Non-pigmented ciliary epithelial cell (primary cell): Measurements from ENCODE around the gene OR12D1.

Experiments
- DNase-seq: peaks from one replicate; pipeline ENCODE4 v3.0.0-alpha.2; 2010; ENCODE audit warnings: low read depth

The OR12D1 gene

DNA sequence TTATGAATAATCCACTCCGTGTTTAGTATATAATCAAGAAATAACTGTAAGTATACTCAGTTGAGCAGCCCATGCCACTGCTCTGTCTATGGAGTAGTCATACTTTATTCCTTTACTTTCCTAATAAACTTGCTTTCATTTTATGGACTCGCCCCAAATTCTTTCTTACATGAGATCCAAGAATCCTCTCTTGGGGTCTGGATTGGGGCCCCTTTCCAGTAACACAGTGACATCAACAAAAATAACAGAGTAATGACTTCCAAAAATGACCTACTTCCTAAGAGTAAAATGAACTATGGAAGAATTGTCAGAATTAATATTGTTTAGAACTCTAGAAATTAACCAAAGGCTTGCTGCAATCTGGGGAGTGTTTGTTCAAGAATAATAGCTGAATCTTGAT lies 51.1 kb downstream of the OR12D1 start:
- no peak for DNase-seq

GRCh38 chr6:29466241-29466640 lies 51.5 kb downstream of the OR12D1 start:
- no peak for DNase-seq
